Measurements from ENCODE around the gene PXMP2. TPM values are rescaled to one million over a fixed set of nuclear protein-coding genes. Genes with fewer than 3 reads are reported as not detected.

Gene PXMP2
- total RNA-seq, 6 experiments from 2014 or later, result 91.5 to 216 (median 162) TPM

- Histone ChIP-seq H3K9me3 (no peaks in the 10 kb centered on the region), H3K27me3 (no peaks in the 10 kb centered on the region), H3K4me1 (peaks cover 0 to 12% (median 2%) of the 10 kb centered on the region in 4 donors), H3K4me3 (no peak overlapping the region), H3K27ac (peak overlapping the region in 1 of 3 donors; percentile 48), H3K36me3 (peaks cover 0 to 50% (median 9%) of the 10 kb centered on the region in 4 donors)
- TF ChIP-seq CTCF (IDR thresholded peaks at IDR 0.05) (no peak), POLR2A (IDR thresholded peaks at IDR 0.05) (no peak)
- intact Hi-C loops (cut with DNase I), result no loop called here
- 86% methylated on average over 9 of the region's 11 CpGs for WGBS (ENCODE audit: insufficient coverage, low coverage, low lambda C conversion rate, missing lambda C conversion rate)
- no peak for DNase-seq
- ATAC-seq, result no peak
These were observed 29.0 kb downstream of the PXMP2 start for GRCh38 chr12:132716356-132716755.

- Histone ChIP-seq H3K27me3 (no peaks in the 10 kb centered on the region), H3K4me3 (no peak overlapping the region), H3K9me3 (no peaks in the 10 kb centered on the region), H3K27ac (no peak overlapping the region), H3K4me1 (peaks cover 0 to 5% (median 2%) of the 10 kb centered on the region in 4 donors), H3K36me3 (peaks cover 0 to 54% (median 9%) of the 10 kb centered on the region in 4 donors)
- no peak for TF ChIP-seq CTCF (IDR thresholded peaks at IDR 0.05)
- no peak for TF ChIP-seq POLR2A (IDR thresholded peaks at IDR 0.05)
- WGBS (ENCODE audit: insufficient coverage, low coverage, low lambda C conversion rate, missing lambda C conversion rate), result 89% methylated on average over 12 of the region's 17 CpGs
- intact Hi-C loops (cut with DNase I), result no loop called here
- no peak for ATAC-seq
- DNase-seq, result no peak
These were observed 29.6 kb downstream of the PXMP2 start for GRCh38 chr12:132717011-132717410.

- Histone ChIP-seq H3K4me1 (peaks cover 0 to 4% (median 0%) of the 10 kb centered on the region in 4 donors), H3K36me3 (peaks cover 0 to 54% (median 9%) of the 10 kb centered on the region in 4 donors), H3K9me3 (no peaks in the 10 kb centered on the region), H3K27ac (no peak overlapping the region), H3K27me3 (no peaks in the 10 kb centered on the region), H3K4me3 (no peak overlapping the region)
- intact Hi-C loops (cut with DNase I), result no loop called here
- no peak for ATAC-seq
- no peak for DNase-seq
- WGBS (ENCODE audit: insufficient coverage, low coverage, low lambda C conversion rate, missing lambda C conversion rate), result 90% methylated on average over 12 of the region's 61 CpGs
- TF ChIP-seq POLR2A (IDR thresholded peaks at IDR 0.05), result no peak
- no peak for TF ChIP-seq CTCF (IDR thresholded peaks at IDR 0.05)
These were observed 30.4 kb downstream of the PXMP2 start for GRCh38 chr12:132717531-132718387.

- TF ChIP-seq POLR2A (IDR thresholded peaks at IDR 0.05), result no peak
- TF ChIP-seq CTCF (IDR thresholded peaks at IDR 0.05), result no peak
- no peak overlapping the region for H3K4me3 ChIP-seq
- H3K9me3 ChIP-seq, result no peaks in the 10 kb centered on the region
- DNase-seq (no peak), ATAC-seq (no peak)
- H3K4me1 ChIP-seq, result peaks cover 0 to 4% (median 0%) of the 10 kb centered on the region in 4 donors
- intact Hi-C loops (cut with DNase I), result no loop called here
- 91% methylated on average over 4 of the region's 21 CpGs for WGBS (ENCODE audit: insufficient coverage, low coverage, low lambda C conversion rate, missing lambda C conversion rate)
- H3K27ac ChIP-seq, result no peak overlapping the region
- peaks cover 0 to 61% (median 9%) of the 10 kb centered on the region in 4 donors for H3K36me3 ChIP-seq
- H3K27me3 ChIP-seq, result no peaks in the 10 kb centered on the region
These were observed 31.3 kb downstream of the PXMP2 start for GRCh38 chr12:132718644-132719043.

All from right lobe of liver (tissue), 6 donors.